ENCODE results near the gene LIN7C. TPM values are rescaled to one million over a fixed set of nuclear protein-coding genes. Genes with fewer than 3 reads are reported as not detected.

LIN7C gene
- total and polyA plus RNA-seq, 2 of the 13 experiments (the other 11 are each of a cell fraction or from before 2014, with no cell fraction given), result 14.8 to 37.2 TPM

DNA sequence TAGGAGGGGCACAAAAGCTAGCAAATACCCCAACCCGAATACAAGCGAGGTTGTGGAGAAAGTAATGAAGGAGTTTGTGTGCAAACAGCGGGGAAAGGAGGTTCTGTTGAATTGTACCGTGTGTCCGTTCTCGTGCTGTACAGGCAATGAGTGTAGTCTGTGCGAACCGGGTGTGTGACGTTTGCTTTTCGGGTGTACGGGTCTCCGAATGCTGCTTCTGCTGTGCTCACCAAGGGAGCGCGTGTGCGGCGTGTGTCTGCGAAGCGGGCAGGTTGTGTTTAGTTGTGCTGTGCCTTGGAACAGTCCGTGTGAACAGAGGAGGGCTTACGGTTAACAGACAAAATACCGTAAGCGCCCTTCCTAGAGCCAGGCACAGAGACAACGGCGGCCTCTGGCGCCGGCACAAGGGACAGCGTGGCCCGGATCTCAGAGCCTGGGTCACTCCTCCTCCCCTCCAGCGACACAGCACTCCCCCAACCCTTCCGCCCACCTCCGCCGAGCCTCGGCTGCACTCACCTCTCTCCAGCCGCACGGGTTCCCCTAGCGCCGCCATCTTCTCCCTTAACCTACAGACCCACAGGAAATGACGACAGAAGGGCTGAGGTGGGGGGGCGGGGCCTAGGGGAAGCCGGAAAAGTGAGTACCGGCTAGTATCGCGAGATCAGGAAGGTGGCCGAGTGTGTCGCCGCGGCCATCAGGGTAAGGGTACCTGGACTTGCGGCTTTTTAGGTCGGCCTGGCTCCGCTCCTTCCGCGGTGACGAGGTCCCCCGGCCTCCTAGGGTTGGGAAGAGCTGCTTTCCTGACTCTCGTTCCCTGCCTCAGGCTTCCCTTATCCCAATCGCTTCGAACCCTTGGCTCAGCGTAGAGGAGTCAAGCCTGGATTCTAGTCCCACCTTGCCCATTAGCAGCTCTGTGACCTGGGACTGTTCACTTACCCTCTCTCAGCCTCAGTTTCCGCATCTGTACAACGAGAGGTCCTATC is at the start of gene LIN7C (continued):
- TF ChIP-seq, protein P1, sequence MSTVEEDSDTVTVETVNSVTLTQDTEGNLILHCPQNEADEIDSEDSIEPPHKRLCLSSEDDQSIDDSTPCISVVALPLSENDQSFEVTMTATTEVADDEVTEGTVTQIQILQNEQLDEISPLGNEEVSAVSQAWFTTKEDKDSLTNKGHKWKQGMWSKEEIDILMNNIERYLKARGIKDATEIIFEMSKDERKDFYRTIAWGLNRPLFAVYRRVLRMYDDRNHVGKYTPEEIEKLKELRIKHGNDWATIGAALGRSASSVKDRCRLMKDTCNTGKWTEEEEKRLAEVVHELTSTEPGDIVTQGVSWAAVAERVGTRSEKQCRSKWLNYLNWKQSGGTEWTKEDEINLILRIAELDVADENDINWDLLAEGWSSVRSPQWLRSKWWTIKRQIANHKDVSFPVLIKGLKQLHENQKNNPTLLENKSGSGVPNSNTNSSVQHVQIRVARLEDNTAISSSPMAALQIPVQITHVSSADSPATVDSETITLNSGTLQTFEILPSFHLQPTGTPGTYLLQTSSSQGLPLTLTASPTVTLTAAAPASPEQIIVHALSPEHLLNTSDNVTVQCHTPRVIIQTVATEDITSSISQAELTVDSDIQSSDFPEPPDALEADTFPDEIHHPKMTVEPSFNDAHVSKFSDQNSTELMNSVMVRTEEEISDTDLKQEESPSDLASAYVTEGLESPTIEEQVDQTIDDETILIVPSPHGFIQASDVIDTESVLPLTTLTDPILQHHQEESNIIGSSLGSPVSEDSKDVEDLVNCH (CRISPR knock-in tag; IDR thresholded peaks at IDR 0.05), result no peak
- peak; percentile 35 for TF ChIP-seq GATAD2A (CRISPR knock-in tag; IDR thresholded peaks at IDR 0.05)
- TF ChIP-seq TOE1 (CRISPR knock-in tag; IDR thresholded peaks at IDR 0.05), result peak; percentile 52; the same call in 1 of the 2 replicates
- no peak for TF ChIP-seq ZNF230 (CRISPR knock-in tag; IDR thresholded peaks at IDR 0.05)
- TF ChIP-seq, protein P2, sequence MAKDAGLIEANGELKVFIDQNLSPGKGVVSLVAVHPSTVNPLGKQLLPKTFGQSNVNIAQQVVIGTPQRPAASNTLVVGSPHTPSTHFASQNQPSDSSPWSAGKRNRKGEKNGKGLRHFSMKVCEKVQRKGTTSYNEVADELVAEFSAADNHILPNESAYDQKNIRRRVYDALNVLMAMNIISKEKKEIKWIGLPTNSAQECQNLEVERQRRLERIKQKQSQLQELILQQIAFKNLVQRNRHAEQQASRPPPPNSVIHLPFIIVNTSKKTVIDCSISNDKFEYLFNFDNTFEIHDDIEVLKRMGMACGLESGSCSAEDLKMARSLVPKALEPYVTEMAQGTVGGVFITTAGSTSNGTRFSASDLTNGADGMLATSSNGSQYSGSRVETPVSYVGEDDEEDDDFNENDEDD (CRISPR knock-in tag; IDR thresholded peaks at IDR 0.05; ENCODE audit: borderline replicate concordance), result no peak
- TF ChIP-seq, protein P3, sequence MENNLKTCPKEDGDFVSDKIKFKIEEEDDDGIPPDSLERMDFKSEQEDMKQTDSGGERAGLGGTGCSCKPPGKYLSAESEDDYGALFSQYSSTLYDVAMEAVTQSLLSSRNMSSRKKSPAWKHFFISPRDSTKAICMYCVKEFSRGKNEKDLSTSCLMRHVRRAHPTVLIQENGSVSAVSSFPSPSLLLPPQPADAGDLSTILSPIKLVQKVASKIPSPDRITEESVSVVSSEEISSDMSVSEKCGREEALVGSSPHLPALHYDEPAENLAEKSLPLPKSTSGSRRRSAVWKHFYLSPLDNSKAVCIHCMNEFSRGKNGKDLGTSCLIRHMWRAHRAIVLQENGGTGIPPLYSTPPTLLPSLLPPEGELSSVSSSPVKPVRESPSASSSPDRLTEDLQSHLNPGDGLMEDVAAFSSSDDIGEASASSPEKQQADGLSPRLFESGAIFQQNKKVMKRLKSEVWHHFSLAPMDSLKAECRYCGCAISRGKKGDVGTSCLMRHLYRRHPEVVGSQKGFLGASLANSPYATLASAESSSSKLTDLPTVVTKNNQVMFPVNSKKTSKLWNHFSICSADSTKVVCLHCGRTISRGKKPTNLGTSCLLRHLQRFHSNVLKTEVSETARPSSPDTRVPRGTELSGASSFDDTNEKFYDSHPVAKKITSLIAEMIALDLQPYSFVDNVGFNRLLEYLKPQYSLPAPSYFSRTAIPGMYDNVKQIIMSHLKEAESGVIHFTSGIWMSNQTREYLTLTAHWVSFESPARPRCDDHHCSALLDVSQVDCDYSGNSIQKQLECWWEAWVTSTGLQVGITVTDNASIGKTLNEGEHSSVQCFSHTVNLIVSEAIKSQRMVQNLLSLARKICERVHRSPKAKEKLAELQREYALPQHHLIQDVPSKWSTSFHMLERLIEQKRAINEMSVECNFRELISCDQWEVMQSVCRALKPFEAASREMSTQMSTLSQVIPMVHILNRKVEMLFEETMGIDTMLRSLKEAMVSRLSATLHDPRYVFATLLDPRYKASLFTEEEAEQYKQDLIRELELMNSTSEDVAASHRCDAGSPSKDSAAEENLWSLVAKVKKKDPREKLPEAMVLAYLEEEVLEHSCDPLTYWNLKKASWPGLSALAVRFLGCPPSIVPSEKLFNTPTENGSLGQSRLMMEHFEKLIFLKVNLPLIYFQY (CRISPR knock-in tag; IDR thresholded peaks at IDR 0.05; ENCODE audit: borderline replicate concordance), result no peak
- TF ChIP-seq ZNF605 (CRISPR knock-in tag; IDR thresholded peaks at IDR 0.05), result peak; percentile 85
- TF ChIP-seq, protein P4, sequence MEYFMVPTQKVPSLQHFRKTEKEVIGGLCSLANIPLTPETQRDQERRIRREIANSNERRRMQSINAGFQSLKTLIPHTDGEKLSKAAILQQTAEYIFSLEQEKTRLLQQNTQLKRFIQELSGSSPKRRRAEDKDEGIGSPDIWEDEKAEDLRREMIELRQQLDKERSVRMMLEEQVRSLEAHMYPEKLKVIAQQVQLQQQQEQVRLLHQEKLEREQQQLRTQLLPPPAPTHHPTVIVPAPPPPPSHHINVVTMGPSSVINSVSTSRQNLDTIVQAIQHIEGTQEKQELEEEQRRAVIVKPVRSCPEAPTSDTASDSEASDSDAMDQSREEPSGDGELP (IDR thresholded peaks at IDR 0.05; ENCODE audit: borderline replicate concordance, low read depth), result peak; percentile 11; the same call in 1 of the 2 replicates
- TF ChIP-seq ZNF225 (CRISPR knock-in tag; IDR thresholded peaks at IDR 0.05), result no peak
- no peak for TF ChIP-seq FOXP1 (IDR thresholded peaks at IDR 0.05)
- no peak for TF ChIP-seq FOXP1 (CRISPR knock-in tag; IDR thresholded peaks at IDR 0.05)
- TF ChIP-seq ONECUT2 (CRISPR knock-in tag; IDR thresholded peaks at IDR 0.05), result 0 out of 2 replicates have a peak, but pooled peaks have one; percentile 16
- TF ChIP-seq PAWR (CRISPR knock-in tag; IDR thresholded peaks at IDR 0.05; ENCODE audit: borderline replicate concordance), result no peak
- no peak for TF ChIP-seq GZF1 (CRISPR knock-in tag; IDR thresholded peaks at IDR 0.05)
- TF ChIP-seq ZNF441 (CRISPR knock-in tag; IDR thresholded peaks at IDR 0.05; ENCODE audit: borderline replicate concordance), result no peak
- TF ChIP-seq, protein P5, sequence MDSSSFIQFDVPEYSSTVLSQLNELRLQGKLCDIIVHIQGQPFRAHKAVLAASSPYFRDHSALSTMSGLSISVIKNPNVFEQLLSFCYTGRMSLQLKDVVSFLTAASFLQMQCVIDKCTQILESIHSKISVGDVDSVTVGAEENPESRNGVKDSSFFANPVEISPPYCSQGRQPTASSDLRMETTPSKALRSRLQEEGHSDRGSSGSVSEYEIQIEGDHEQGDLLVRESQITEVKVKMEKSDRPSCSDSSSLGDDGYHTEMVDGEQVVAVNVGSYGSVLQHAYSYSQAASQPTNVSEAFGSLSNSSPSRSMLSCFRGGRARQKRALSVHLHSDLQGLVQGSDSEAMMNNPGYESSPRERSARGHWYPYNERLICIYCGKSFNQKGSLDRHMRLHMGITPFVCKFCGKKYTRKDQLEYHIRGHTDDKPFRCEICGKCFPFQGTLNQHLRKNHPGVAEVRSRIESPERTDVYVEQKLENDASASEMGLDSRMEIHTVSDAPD (CRISPR knock-in tag; IDR thresholded peaks at IDR 0.05), result no peak
- no peak for TF ChIP-seq ZNF619 (CRISPR knock-in tag; IDR thresholded peaks at IDR 0.05)
- no peak for TF ChIP-seq ZFP62 (CRISPR knock-in tag; IDR thresholded peaks at IDR 0.05)
- no peak for TF ChIP-seq NFATC3 (CRISPR knock-in tag; IDR thresholded peaks at IDR 0.05)
- TF ChIP-seq ZMAT3 (CRISPR knock-in tag; conservative IDR thresholded peaks at IDR 0.05), result no peak; the same call in 1 of the 2 replicates
- TF ChIP-seq ZSCAN30 (CRISPR knock-in tag; IDR thresholded peaks at IDR 0.05), result peak; percentile 90
